ENCODE measurements around the gene TOMT. TPM values are rescaled to one million over a fixed set of nuclear protein-coding genes. Genes with fewer than 3 reads are reported as not detected.

Gene TOMT
- total and polyA plus RNA-seq, 2 of the 13 experiments (the other 11 are each of a cell fraction or from before 2014, with no cell fraction given) = not detected

- TF ChIP-seq HNF1B (CRISPR knock-in tag; IDR thresholded peaks at IDR 0.05) (peak; percentile 76), YEATS2 (CRISPR knock-in tag; IDR thresholded peaks at IDR 0.05; ENCODE audit: borderline replicate concordance) (peak; percentile 72; the same call in 1 of the 2 replicates), PHF20 (CRISPR knock-in tag; IDR thresholded peaks at IDR 0.05) (peak; percentile 77), IRF2 (CRISPR knock-in tag; IDR thresholded peaks at IDR 0.05) (peak; percentile 73; the same call in 1 of the 2 replicates), ZFX (CRISPR knock-in tag; IDR thresholded peaks at IDR 0.05; ENCODE audit: low read depth) (peak; percentile 87), SPEN (CRISPR knock-in tag; IDR thresholded peaks at IDR 0.05; ENCODE audit: low read depth) (peak; percentile 51; the same call in 1 of the 2 replicates), TOPORS (CRISPR knock-in tag; IDR thresholded peaks at IDR 0.05) (no peak), ZNF512B (CRISPR knock-in tag; IDR thresholded peaks at IDR 0.05; ENCODE audit: borderline replicate concordance) (no peak), GATAD2A (CRISPR knock-in tag; IDR thresholded peaks at IDR 0.05) (peak; percentile 34; the same call in 1 of the 2 replicates), FLYWCH1 (CRISPR knock-in tag; IDR thresholded peaks at IDR 0.05) (no peak), ATRX (CRISPR knock-in tag; IDR thresholded peaks at IDR 0.05; ENCODE audit: borderline replicate concordance) (no peak), ZNF503 (CRISPR knock-in tag; IDR thresholded peaks at IDR 0.05) (0 out of 2 replicates have a peak, but pooled peaks have one; percentile 19), YY1 (IDR thresholded peaks at IDR 0.05; ENCODE audit: insufficient read depth, insufficient replicate concordance, low read depth, low read length) (peak; percentile 90), RFX1 (IDR thresholded peaks at IDR 0.05) (peak; percentile 98), HNRNPK (IDR thresholded peaks at IDR 0.05; ENCODE audit: low read depth, low read length, poor library complexity, severe bottlenecking) (no peak)
- TF ChIP-seq, protein P1, sequence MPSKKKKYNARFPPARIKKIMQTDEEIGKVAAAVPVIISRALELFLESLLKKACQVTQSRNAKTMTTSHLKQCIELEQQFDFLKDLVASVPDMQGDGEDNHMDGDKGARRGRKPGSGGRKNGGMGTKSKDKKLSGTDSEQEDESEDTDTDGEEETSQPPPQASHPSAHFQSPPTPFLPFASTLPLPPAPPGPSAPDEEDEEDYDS (CRISPR knock-in tag; IDR thresholded peaks at IDR 0.05) = peak; percentile 85
- TF ChIP-seq, protein P2, sequence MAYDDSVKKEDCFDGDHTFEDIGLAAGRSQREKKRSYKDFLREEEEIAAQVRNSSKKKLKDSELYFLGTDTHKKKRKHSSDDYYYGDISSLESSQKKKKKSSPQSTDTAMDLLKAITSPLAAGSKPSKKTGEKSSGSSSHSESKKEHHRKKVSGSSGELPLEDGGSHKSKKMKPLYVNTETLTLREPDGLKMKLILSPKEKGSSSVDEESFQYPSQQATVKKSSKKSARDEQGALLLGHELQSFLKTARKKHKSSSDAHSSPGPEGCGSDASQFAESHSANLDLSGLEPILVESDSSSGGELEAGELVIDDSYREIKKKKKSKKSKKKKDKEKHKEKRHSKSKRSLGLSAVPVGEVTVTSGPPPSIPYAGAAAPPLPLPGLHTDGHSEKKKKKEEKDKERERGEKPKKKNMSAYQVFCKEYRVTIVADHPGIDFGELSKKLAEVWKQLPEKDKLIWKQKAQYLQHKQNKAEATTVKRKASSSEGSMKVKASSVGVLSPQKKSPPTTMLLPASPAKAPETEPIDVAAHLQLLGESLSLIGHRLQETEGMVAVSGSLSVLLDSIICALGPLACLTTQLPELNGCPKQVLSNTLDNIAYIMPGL (CRISPR knock-in tag; IDR thresholded peaks at IDR 0.05; ENCODE audit: borderline replicate concordance in 1 of 2, low read depth in 1 of 2) = peak; percentile 33 to 67; a peak in 2 of 4 replicates
Observed at GRCh38 chr11:72080326-72081183, 25.2 kb upstream of the TOMT start, which contains the start of the genes LRRC51 and NUMA1 (continued).

All from HepG2 (cell line).